SJSA1 (cell line): ENCODE measurements around the gene RIMS3. TPM values are rescaled to one million over a fixed set of nuclear protein-coding genes. Genes with fewer than 3 reads are reported as not detected.
A peak's percentile ranks its signal among the peaks of the same experiment; 100 is the strongest.

Experiments used
- DNase-seq, 2 experiments: peaks; one replicate each; pipeline ENCODE4 v3.0.0-alpha.2; 2015 to 2020; ENCODE audit warnings: low spot score in 2 of 2, low read depth in 1 of 2
- H3K27ac ChIP-seq: fragments of 250-450 bp; sonication (Bioruptor Pico); 2 replicates; pipeline ENCODE4 v1.5.1; 2020; ENCODE audit warnings: mild to moderate bottlenecking, moderate library complexity
- H3K27me3 ChIP-seq: fragments of 250-450 bp; sonication (Bioruptor Pico); replicated peaks from 2 replicates; pipeline ENCODE4 v1.5.1; 2020; ENCODE audit warnings: mild to moderate bottlenecking, moderate library complexity
- H3K36me3 ChIP-seq: fragments of 250-450 bp; sonication (Bioruptor Pico); 2 replicates; pipeline ENCODE4 v1.5.1; 2020; ENCODE audit warnings: mild to moderate bottlenecking
- H3K4me1 ChIP-seq: fragments of 250-450 bp; sonication (Bioruptor Pico); replicated peaks from 2 replicates; pipeline ENCODE4 v1.6.1; 2021; ENCODE audit warnings: mild to moderate bottlenecking
- H3K4me3 ChIP-seq: fragments of 250-450 bp; sonication (Bioruptor Pico); 2 replicates; pipeline ENCODE4 v1.5.1; 2020; ENCODE audit warnings: mild to moderate bottlenecking
- H3K9me3 ChIP-seq: fragments of 250-450 bp; sonication (Bioruptor Pico); replicated peaks from 2 replicates; pipeline ENCODE4 v1.5.1; 2020; ENCODE audit warnings: mild to moderate bottlenecking
- total RNA-seq: library from RNA; depleted of rRNA; stranded (reverse); fragments of >200 nt; shearing (Covaris generic); gene quantifications from 2 replicates; pipeline ENCODE4 v1.2.3, GENCODE V29; 2014

The RIMS3 gene
- total RNA-seq, 1 experiment from 2014 or later = 0.68 TPM

DNA sequence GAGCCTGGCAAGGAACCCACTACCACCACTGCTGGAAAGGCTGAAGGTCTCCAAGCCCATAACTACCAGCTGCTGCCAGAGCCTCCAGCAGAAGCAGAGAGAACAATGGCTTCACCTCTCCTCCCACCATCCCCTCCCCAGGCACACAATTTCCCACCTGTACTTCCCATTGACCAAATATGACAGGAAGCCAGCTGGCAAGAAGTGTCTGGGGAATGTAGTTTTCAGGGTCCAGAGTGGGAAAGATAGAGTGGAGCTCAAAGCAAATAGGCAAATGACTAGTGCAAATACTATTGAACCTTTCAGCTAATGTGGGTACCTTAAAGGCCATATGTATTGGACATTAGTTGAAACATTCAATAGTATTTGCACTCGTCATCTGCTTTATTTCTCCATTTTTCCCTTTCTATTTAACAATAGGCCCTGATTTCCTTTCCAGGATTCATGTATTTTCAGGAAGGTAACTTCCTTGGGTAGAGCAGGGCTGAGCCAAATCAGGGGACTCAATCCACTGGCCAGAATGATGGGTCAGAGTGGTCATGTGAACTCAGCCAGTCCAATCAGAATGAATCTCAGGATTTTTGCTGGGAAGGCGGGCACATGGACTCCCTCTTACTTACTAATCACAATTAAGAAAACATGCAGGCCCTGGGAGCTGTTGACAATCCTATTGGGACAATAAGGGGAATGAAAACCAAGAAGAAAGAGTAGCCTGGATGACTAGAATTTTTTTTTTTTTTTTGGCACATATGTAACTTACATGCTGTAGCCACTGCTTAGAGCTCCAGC is 13.9 kb upstream of the RIMS3 start:
- Histone ChIP-seq H3K4me1 (no peaks in the 10 kb centered on the region), H3K9me3 (no peaks in the 10 kb centered on the region), H3K27me3 (no peaks in the 10 kb centered on the region), H3K36me3 (no peaks in the 10 kb centered on the region), H3K4me3 (no peak overlapping the region), H3K27ac (no peak overlapping the region)
- DNase-seq = no peak

DNA sequence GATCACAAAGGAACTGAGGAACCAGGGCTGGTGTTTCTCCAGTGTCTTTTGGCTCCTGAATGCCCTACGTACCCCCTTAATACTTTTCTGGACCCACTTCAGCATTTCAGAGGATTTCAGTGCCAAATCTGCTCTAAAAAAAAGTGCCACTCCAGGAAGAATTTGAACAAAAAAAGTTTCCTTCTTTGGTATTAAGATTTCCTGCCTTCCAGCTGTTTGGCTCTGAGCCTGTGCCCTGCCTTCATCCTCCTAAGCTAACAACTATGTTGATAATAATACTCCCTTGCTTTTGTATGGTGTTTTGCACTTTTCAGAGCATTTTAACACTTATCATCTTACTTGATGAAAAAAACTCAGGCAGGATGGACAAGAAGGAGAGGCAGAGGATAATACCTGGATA is 11.0 kb upstream of the RIMS3 start:
- Histone ChIP-seq H3K4me1 (no peaks in the 10 kb centered on the region), H3K27me3 (no peaks in the 10 kb centered on the region), H3K9me3 (no peaks in the 10 kb centered on the region), H3K36me3 (no peaks in the 10 kb centered on the region), H3K27ac (no peak overlapping the region), H3K4me3 (no peak overlapping the region)
- no peak for DNase-seq

DNA sequence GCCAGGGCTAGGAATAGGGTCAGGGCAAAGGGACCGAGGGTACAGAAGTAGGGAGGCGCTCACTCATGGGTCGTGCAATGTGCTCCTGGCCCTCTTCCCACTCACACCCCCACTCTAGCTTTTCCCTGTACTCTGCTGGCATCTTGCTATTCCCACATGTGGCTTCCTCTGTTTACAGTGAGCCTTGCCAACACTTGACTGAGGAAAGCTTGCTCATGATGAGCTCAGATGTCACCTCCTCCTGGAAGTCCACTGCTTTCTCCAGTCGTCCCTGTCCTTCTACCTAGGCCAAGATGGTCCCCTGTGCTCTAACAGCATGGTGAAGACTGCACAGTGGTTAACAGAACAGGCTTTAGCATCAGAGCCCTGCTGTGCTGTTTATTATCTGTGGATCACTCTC is 8.0 kb upstream of the RIMS3 start:
- no peak overlapping the region for H3K27ac ChIP-seq
- no peaks in the 10 kb centered on the region for H3K9me3 ChIP-seq

DNA sequence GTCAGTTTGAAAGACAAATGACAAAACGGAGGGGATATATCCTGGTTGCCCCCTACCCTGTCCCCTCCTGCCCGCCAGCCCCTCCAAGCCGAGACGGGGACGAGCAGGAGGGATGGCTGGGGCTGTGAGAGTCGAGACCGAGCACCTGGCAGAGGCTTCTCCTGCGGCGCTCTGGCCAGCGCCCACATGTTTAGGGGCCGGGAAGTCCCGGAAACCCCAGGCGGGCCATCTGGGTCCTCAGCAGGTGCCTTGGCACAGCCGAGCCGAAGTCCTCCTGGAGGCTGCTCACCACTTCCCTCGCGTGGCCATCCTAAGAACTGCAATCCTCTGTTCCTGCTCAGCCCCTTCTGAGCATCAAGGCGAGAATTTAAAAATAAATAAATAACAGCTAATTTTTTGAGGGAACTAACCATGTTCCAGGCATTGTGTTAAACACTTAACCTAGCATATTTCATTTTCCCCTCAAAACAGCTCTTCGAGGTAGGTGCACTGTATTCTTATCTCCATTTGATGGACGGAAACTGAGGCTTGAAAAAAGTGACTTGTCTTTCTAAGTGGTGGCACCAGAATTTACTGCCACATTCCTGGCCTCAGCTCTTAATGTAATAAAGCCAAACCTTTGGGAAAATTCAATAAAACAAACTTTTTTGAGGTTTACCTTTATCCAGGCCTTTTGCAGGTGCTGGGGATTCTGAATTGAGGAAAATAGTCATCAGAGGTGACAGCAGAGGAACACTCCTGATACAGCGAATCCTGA is 3.5 kb upstream of the RIMS3 start:
- Histone ChIP-seq H3K27ac (no peak overlapping the region), H3K4me1 (peaks cover 7% of the 10 kb centered on the region; the same call in 1 of the 2 replicates), H3K27me3 (no peaks in the 10 kb centered on the region), H3K4me3 (no peak overlapping the region), H3K36me3 (no peaks in the 10 kb centered on the region), H3K9me3 (no peaks in the 10 kb centered on the region)
- peak; percentile 35 to 73 for DNase-seq

More for the DNA sequence above, 8.0 kb upstream of the RIMS3 start:
- Histone ChIP-seq H3K36me3 (no peaks in the 10 kb centered on the region), H3K4me1 (no peaks in the 10 kb centered on the region), H3K27me3 (no peaks in the 10 kb centered on the region), H3K4me3 (no peak overlapping the region)
- DNase-seq = no peak

DNA sequence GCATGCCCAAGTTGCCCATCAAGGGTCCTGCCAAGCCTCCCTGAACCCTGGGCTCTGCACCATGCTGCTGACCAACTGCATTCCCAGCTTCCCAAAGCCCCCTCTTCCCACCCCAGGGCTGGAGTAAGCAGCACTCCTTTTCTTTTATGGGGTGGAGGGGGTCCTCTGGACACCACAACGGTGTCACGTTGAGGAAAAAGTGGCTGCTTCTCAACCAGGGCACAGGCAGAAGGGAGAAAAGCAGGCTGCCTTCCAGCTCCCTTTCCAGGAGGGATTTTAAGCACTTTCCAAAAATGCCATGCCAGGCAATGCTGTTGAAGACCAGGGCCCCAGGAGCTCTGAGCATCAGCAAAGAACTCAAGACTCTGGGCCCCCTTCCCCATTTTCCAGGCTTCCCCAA is 691 bp downstream of the RIMS3 start:
- H3K4me3 ChIP-seq = no peak overlapping the region
- H3K36me3 ChIP-seq = no peaks in the 10 kb centered on the region
- no peaks in the 10 kb centered on the region for H3K27me3 ChIP-seq
- peaks cover 7% of the 10 kb centered on the region; the same call in 1 of the 2 replicates for H3K4me1 ChIP-seq
- no peak overlapping the region for H3K27ac ChIP-seq
- H3K9me3 ChIP-seq = no peaks in the 10 kb centered on the region
- DNase-seq = no peak

DNA sequence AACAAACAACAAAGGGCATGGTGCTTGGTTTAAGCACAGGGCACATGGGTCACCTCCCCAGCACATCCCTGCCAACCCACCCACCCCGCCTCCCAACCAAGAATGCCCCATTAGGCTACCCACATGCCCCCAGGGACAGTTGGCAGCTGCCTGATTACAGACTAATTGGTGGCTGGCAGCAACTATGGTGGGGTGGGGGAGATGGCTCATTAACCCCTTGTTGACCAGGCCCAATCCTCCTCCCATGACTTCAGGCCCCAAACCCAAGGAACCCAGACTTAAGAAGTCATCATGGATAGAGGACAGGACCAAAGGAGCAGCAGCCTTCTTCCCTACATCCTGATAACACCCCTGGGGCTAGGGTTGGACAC is 1.3 kb downstream of the RIMS3 start:
- no peaks in the 10 kb centered on the region for H3K36me3 ChIP-seq
- no peak for DNase-seq

DNA sequence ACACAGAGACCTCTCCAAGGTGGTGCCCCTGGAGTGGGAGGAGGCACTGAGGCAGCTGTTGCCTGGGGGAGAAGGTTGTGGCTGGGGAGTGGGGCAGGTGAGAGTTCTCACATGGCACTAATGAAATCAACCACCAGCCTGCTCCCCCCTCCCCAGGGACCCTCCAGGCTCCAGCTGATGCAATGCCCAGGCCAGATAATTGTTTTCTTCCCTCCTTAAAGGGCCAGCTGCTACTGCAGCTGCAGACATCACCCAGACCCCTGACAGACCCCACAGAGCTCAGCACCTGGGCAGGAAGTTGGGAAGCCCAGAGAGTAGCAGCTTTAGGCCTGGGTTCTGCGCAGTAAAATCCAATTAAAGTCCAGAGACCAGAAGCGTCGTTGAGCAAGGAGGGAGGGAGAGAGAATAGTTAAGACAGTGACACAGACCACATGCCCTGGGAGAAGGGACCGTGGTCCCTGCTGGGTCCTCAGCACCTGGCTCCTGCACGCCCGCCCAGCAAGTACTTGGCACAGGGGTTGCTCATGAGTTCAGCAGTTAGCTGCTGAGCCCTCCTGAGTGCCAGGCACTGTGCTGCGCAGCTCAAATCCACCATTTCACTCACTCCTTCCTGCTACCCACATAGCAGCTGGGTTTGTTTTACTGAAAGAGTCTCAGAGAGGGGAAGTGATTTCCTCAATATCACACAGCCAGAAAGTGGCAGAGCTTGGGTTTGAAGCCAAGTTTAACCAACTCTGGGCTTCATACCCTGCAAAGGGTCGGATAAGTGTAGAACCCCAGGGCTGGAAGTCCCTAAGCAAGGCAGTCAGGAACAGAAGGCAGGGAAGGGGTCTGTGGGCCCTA is 1.9 kb downstream of the RIMS3 start:
- Histone ChIP-seq H3K4me3 (no peak overlapping the region), H3K4me1 (peaks cover 7% of the 10 kb centered on the region; the same call in 1 of the 2 replicates), H3K36me3 (no peaks in the 10 kb centered on the region), H3K27ac (no peak overlapping the region), H3K9me3 (no peaks in the 10 kb centered on the region), H3K27me3 (no peaks in the 10 kb centered on the region)
- DNase-seq = no peak

More for the DNA sequence above, 1.3 kb downstream of the RIMS3 start:
- H3K9me3 ChIP-seq = no peaks in the 10 kb centered on the region
- peaks cover 7% of the 10 kb centered on the region; the same call in 1 of the 2 replicates for H3K4me1 ChIP-seq
- no peak overlapping the region for H3K4me3 ChIP-seq
- no peak overlapping the region for H3K27ac ChIP-seq
- H3K27me3 ChIP-seq = no peaks in the 10 kb centered on the region

DNA sequence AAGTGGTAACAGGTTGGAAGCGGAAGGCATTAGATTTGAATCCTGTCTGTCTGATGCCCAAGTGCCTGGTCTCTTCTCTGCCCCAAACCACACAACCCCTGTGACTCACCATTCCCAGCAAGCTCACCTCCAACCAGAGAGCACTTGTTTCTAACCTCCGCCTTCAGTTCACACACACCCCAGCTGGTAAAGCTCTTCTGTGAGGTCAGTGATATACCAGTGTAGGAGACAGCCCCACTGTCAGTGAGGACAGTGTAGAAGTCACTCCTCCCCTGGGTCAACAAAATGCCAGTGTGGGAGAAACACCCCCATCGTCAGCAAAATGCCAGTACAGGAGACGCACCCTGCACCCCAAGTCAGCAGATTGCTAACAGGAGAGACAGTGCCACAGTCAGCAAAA is 2.6 kb downstream of the RIMS3 start:
- H3K4me1 ChIP-seq = peaks cover 7% of the 10 kb centered on the region; the same call in 1 of the 2 replicates
- DNase-seq = no peak
- no peak overlapping the region for H3K27ac ChIP-seq
- no peaks in the 10 kb centered on the region for H3K9me3 ChIP-seq
- no peak overlapping the region for H3K4me3 ChIP-seq
- no peaks in the 10 kb centered on the region for H3K27me3 ChIP-seq
- no peaks in the 10 kb centered on the region for H3K36me3 ChIP-seq

DNA sequence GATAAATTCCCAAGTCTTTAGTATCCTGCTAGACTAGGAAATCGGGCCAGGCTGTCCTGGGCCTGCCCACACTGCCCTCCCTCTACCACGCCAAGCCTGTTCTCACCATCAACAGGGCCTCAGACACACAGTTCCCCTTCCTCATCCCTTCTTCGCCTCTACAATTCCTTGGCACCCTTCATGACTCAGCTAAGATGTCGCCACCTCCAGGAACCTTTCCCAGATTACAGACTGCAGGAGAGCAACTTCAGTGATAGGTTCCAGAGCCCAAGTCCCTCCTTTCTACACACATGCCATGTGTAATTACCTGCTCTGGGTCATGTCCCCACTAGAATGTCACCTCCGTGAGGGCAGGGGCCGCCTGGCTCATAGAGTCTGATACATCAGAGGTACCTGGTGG is 3.3 kb downstream of the RIMS3 start:
- no peak for DNase-seq
- no peaks in the 10 kb centered on the region for H3K27me3 ChIP-seq
- H3K27ac ChIP-seq = no peak overlapping the region
- H3K4me1 ChIP-seq = peaks cover 7% of the 10 kb centered on the region; the same call in 1 of the 2 replicates
- no peak overlapping the region for H3K4me3 ChIP-seq
- H3K36me3 ChIP-seq = no peaks in the 10 kb centered on the region
- no peaks in the 10 kb centered on the region for H3K9me3 ChIP-seq

DNA sequence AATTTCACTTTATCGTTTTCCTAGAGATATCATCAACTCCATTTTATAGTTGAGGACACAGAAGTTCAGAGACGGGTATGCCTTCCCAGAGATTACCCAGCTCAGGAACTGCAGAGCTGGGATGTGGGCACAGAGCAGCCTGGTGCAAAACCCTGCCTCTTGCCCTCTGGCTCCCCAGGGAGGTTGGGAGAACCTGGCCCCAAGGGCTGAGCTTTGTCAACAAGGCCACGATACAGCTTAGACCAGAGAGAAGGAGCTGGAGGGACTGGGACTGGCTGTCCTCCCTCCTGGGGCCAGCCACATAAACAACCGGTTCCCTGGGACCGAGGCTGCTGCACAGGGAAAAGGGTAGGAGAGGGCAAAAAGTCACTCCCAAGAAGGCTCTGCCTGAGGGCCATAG is 3.8 kb downstream of the RIMS3 start:
- no peak overlapping the region for H3K27ac ChIP-seq
- no peak overlapping the region for H3K4me3 ChIP-seq
- H3K27me3 ChIP-seq = no peaks in the 10 kb centered on the region
- H3K4me1 ChIP-seq = peaks cover 7% of the 10 kb centered on the region; the same call in 1 of the 2 replicates
- no peak for DNase-seq
- no peaks in the 10 kb centered on the region for H3K9me3 ChIP-seq
- no peaks in the 10 kb centered on the region for H3K36me3 ChIP-seq

DNA sequence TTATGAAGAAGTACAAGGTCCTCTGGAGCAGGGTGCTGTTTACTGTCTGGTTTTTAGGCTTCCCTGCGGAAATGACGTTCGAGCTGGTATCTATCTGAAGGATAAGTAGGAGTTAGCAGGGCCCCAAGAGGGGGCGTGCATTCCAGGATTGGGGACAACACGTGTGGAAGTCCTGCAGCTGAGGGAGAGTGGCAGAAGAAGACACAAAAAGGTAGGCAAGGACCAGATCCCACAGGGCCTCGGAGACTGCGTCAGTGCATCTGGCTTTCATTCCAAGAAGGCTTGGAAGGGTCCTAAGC is 5.9 kb downstream of the RIMS3 start:
- Histone ChIP-seq H3K9me3 (no peaks in the 10 kb centered on the region), H3K27me3 (no peaks in the 10 kb centered on the region), H3K4me3 (no peak overlapping the region), H3K36me3 (no peaks in the 10 kb centered on the region), H3K4me1 (no peaks in the 10 kb centered on the region), H3K27ac (no peak overlapping the region)
- no peak for DNase-seq

DNA sequence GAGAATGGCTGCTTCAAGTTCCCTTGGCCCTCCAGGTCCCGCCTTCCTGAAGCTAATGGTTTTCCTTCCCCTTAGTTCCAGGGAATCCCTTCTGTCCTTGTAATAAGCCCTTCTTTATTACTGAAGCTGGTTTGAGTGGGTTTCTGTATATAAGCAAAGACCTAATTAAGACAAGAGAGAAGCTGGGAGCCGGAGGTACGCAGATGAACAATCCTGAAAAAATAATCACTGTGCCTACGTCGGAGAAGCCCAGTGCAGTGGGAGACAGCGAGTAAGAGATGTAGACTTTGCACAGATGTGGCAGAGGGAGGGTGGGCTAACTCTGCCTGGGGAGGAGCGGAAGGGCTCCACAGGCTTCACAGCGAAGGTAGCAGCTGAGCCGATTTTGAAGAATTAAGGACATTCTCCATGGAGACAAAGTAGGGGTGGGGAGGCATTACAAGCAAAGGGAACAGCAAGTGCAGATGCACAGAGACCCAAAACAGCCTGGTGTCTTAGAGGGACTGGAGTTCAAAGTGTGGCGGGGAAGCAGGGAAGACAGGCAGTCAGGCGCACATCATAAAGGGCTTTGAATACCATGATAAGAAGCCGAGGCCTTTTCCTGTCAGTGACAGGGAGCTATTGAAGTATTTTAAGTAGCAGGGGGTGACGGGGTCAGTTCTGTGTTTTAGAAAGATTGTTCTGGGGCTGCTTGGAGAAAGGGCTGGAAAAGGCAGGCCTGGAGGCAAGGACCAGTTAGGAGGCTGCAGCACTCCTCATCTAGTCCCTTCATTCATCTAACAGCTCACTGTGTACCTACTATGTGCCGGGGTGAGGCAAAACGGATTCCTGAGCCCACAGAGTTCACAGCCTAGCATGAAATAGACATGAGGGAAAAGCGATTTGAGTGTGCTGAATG is 6.5 kb downstream of the RIMS3 start:
- Histone ChIP-seq H3K36me3 (no peaks in the 10 kb centered on the region), H3K27ac (no peak overlapping the region), H3K4me1 (no peaks in the 10 kb centered on the region), H3K27me3 (no peaks in the 10 kb centered on the region), H3K9me3 (no peaks in the 10 kb centered on the region), H3K4me3 (no peak overlapping the region)
- no peak for DNase-seq

DNA sequence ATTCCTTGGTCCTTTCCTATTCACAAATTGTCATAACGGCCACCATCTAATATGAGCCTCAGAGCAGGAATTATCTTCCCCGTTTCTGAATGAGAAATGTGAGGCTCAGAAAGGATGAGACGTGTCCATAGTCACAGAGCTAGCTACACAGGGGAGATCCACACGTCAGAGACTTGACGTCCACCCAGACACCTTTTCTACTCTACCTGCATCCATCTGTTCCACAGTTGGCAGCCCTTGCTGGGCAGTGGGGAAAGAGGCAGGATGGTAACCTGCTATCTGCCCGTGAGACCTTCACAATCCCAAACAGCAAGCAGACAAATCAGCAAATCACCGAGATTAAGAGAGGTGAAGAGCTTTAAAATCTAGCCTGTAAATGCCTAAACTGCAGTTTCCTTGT is 8.4 kb downstream of the RIMS3 start:
- H3K27me3 ChIP-seq = no peaks in the 10 kb centered on the region
- H3K9me3 ChIP-seq = no peaks in the 10 kb centered on the region
- DNase-seq = no peak
- no peak overlapping the region for H3K27ac ChIP-seq
- H3K36me3 ChIP-seq = no peaks in the 10 kb centered on the region
- H3K4me1 ChIP-seq = no peaks in the 10 kb centered on the region
- H3K4me3 ChIP-seq = no peak overlapping the region
